COLO668 (cell line): ENCODE results near the gene TMX4.
"Not testable (repeated sequence)": the region's sequence is repeated elsewhere in the genome, so short reads cannot be mapped to it uniquely, and the experiment has no call there.

ENCODE experiments used
- DNase-seq: peaks from one replicate; lab custom pipeline; 2025; ENCODE audit not compliant: unreplicated experiment; lab: John Stamatoyannopoulos, UW

The TMX4 gene

GRCh38 chr20:7974785-7975435, 44.7 kb downstream of the TMX4 start:
- DNase-seq = no peak

- DNase-seq = no peak
Measured at GRCh38 chr20:7971536-7972280, 47.9 kb downstream of the TMX4 start.

GRCh38 chr20:7967199-7967844, 52.2 kb downstream of the TMX4 start:
- no peak for DNase-seq

- no peak for DNase-seq
Measured at GRCh38 chr20:7966176-7966575, 53.4 kb downstream of the TMX4 start.

GRCh38 chr20:7959484-7959883, 60.1 kb downstream of the TMX4 start:
- DNase-seq = no peak

- not testable (repeated sequence) for DNase-seq
Measured at GRCh38 chr20:7956561-7956960, 63.0 kb downstream of the TMX4 start.

GRCh38 chr20:7950387-7950786, 69.2 kb downstream of the TMX4 start:
- DNase-seq = no peak

GRCh38 chr20:7943891-7944290, 75.7 kb downstream of the TMX4 start:
- DNase-seq = no peak

GRCh38 chr20:7940341-7940740, 79.2 kb downstream of the TMX4 start, which contains the start of gene HAO1:
Gene HAO1, minus strand, starts transcription at chr20:7940458. Its CDS starts 36 bp downstream, at chr20:7940422.
- no peak for DNase-seq

- no peak for DNase-seq
Measured at GRCh38 chr20:7939663-7940062, 79.9 kb downstream of the TMX4 start.

GRCh38 chr20:7938058-7938457, 81.5 kb downstream of the TMX4 start:
- DNase-seq = no peak

GRCh38 chr20:7937328-7937727, 82.2 kb downstream of the TMX4 start:
- DNase-seq = no peak

GRCh38 chr20:7935027-7935551, 84.5 kb downstream of the TMX4 start:
- no peak for DNase-seq

GRCh38 chr20:7933346-7933745, 86.2 kb downstream of the TMX4 start:
- no peak for DNase-seq

- no peak for DNase-seq
Measured at GRCh38 chr20:7930343-7930742, 89.2 kb downstream of the TMX4 start.
